Activated T-helper 1 cell treated with anti-CD3 and anti-CD28 coated beads, Interleukin-12 subunit alpha, Interleukin-12 subunit beta, Interleukin-2, Interleukin-4 antibody, amounts not matched to agents 30 ng/mL and 10 ng/mL and 1 ng/mL, durations not matched to agents 14 hours and 24 hours and 36 hours (primary cell): Measurements from ENCODE around the gene ERC2. TPM values are rescaled to one million over a fixed set of nuclear protein-coding genes. Genes with fewer than 3 reads are reported as not detected.
"Not testable (repeated sequence)": the region's sequence is repeated elsewhere in the genome, so short reads cannot be mapped to it uniquely, and the experiment has no call there.

Source experiments
- DNase-seq: peaks from one replicate; pipeline ENCODE4 v3.0.0; 2021; ENCODE audit warnings: low spot score
- H3K27ac Mint-ChIP-seq: one replicate; pipeline ENCODE4 v1.8.0; 2021; ENCODE audit warnings: mild to moderate bottlenecking, mixed read lengths
- H3K27me3 Mint-ChIP-seq: one replicate; pipeline ENCODE4 v1.8.0; 2022; ENCODE audit warnings: mild to moderate bottlenecking, moderate library complexity, mixed read lengths; ENCODE audit not compliant: insufficient read depth
- H3K36me3 Mint-ChIP-seq: one replicate; pipeline ENCODE4 v1.8.0; 2021; ENCODE audit warnings: low read depth, mixed read lengths
- H3K4me1 Mint-ChIP-seq: one replicate; pipeline ENCODE4 v1.8.0; 2021; ENCODE audit warnings: low read depth, mixed read lengths
- H3K4me3 Mint-ChIP-seq: one replicate; pipeline ENCODE4 v1.8.0; 2021; ENCODE audit warnings: mild to moderate bottlenecking, moderate library complexity, mixed read lengths
- H3K9me3 Mint-ChIP-seq: one replicate; pipeline ENCODE4 v1.8.0; 2021; ENCODE audit warnings: mixed read lengths
- intact Hi-C: fragments of 100-400 bp; cut with micrococcal nuclease; formaldehyde crosslinking; loops from one replicate; pipeline ENCODE4 v1.15.1; 2024
- total RNA-seq: library from RNA; stranded (reverse); gene quantifications from 2 replicates; pipeline ENCODE4 v1.2.3, GENCODE V29; 2022

The ERC2 gene
- total RNA-seq, 1 donor from 2014 or later = not detected

- Mint-ChIP-seq H3K27me3 (no peaks in the 10 kb centered on the region), H3K4me3 (no peak overlapping the region), H3K27ac (no peak overlapping the region)
Measured at GRCh38 chr3:56107157-56107556, 361.1 kb downstream of the ERC2 start.

GRCh38 chr3:56102032-56102431 lies 366.2 kb downstream of the ERC2 start:
- Mint-ChIP-seq H3K4me3 (no peak overlapping the region), H3K4me1 (no peaks in the 10 kb centered on the region), H3K9me3 (no peaks in the 10 kb centered on the region)

More at GRCh38 chr3:56107157-56107556, 361.1 kb downstream of the ERC2 start:
- Mint-ChIP-seq H3K36me3 (no peaks in the 10 kb centered on the region), H3K9me3 (no peaks in the 10 kb centered on the region), H3K4me1 (no peaks in the 10 kb centered on the region)
- no peak for DNase-seq
- intact Hi-C loops = no loop called here

GRCh38 chr3:56101576-56101975 lies 366.7 kb downstream of the ERC2 start:
- H3K36me3 Mint-ChIP-seq = no peaks in the 10 kb centered on the region
- DNase-seq = no peak
- H3K4me1 Mint-ChIP-seq = no peaks in the 10 kb centered on the region
- no peaks in the 10 kb centered on the region for H3K9me3 Mint-ChIP-seq
- no peaks in the 10 kb centered on the region for H3K27me3 Mint-ChIP-seq
- intact Hi-C loops = no loop called here
- H3K4me3 Mint-ChIP-seq = no peak overlapping the region
- H3K27ac Mint-ChIP-seq = no peak overlapping the region

More at GRCh38 chr3:56102032-56102431, 366.2 kb downstream of the ERC2 start:
- intact Hi-C loops = no loop called here
- no peak for DNase-seq
- Mint-ChIP-seq H3K27ac (no peak overlapping the region), H3K27me3 (no peaks in the 10 kb centered on the region), H3K36me3 (no peaks in the 10 kb centered on the region)

- Mint-ChIP-seq H3K27ac (no peak overlapping the region), H3K36me3 (no peaks in the 10 kb centered on the region), H3K9me3 (no peaks in the 10 kb centered on the region), H3K27me3 (peaks cover 1% of the 10 kb centered on the region), H3K4me1 (no peaks in the 10 kb centered on the region), H3K4me3 (no peak overlapping the region)
- DNase-seq = no peak
- intact Hi-C loops = no loop called here
Measured at GRCh38 chr3:56096999-56097398, 371.3 kb downstream of the ERC2 start.

- peaks cover 1% of the 10 kb centered on the region for H3K27me3 Mint-ChIP-seq
- H3K4me3 Mint-ChIP-seq = no peak overlapping the region
- no peaks in the 10 kb centered on the region for H3K36me3 Mint-ChIP-seq
- intact Hi-C loops = no loop called here
- H3K27ac Mint-ChIP-seq = no peak overlapping the region
- no peaks in the 10 kb centered on the region for H3K4me1 Mint-ChIP-seq
- no peak for DNase-seq
- H3K9me3 Mint-ChIP-seq = no peaks in the 10 kb centered on the region
Measured at GRCh38 chr3:56094170-56094569, 374.1 kb downstream of the ERC2 start.

GRCh38 chr3:56089739-56090138 lies 378.5 kb downstream of the ERC2 start:
- intact Hi-C loops = no loop called here
- no peaks in the 10 kb centered on the region for H3K36me3 Mint-ChIP-seq
- peaks cover 1% of the 10 kb centered on the region for H3K27me3 Mint-ChIP-seq
- H3K27ac Mint-ChIP-seq = no peak overlapping the region
- no peaks in the 10 kb centered on the region for H3K9me3 Mint-ChIP-seq
- DNase-seq = no peak
- no peak overlapping the region for H3K4me3 Mint-ChIP-seq
- H3K4me1 Mint-ChIP-seq = no peaks in the 10 kb centered on the region

GRCh38 chr3:56087451-56088053 lies 380.7 kb downstream of the ERC2 start:
- intact Hi-C loops = no loop called here
- no peak overlapping the region for H3K27ac Mint-ChIP-seq
- H3K4me3 Mint-ChIP-seq = no peak overlapping the region
- H3K27me3 Mint-ChIP-seq = no peaks in the 10 kb centered on the region
- DNase-seq = no peak
- no peaks in the 10 kb centered on the region for H3K36me3 Mint-ChIP-seq
- H3K4me1 Mint-ChIP-seq = no peaks in the 10 kb centered on the region
- no peaks in the 10 kb centered on the region for H3K9me3 Mint-ChIP-seq

- no peak overlapping the region for H3K4me3 Mint-ChIP-seq
- H3K36me3 Mint-ChIP-seq = no peaks in the 10 kb centered on the region
- intact Hi-C loops = no loop called here
- H3K27ac Mint-ChIP-seq = no peak overlapping the region
- no peaks in the 10 kb centered on the region for H3K4me1 Mint-ChIP-seq
- DNase-seq = no peak
- no peaks in the 10 kb centered on the region for H3K9me3 Mint-ChIP-seq
- no peaks in the 10 kb centered on the region for H3K27me3 Mint-ChIP-seq
Measured at GRCh38 chr3:56086355-56086754, 381.9 kb downstream of the ERC2 start.

GRCh38 chr3:56081246-56081645 lies 387.0 kb downstream of the ERC2 start:
- Mint-ChIP-seq H3K27ac (no peak overlapping the region), H3K4me1 (no peaks in the 10 kb centered on the region), H3K4me3 (no peak overlapping the region), H3K27me3 (no peaks in the 10 kb centered on the region), H3K9me3 (no peaks in the 10 kb centered on the region), H3K36me3 (no peaks in the 10 kb centered on the region)
- DNase-seq = no peak
- intact Hi-C loops = no loop called here

GRCh38 chr3:56076746-56077145 lies 391.5 kb downstream of the ERC2 start:
- no peaks in the 10 kb centered on the region for H3K36me3 Mint-ChIP-seq
- H3K4me1 Mint-ChIP-seq = no peaks in the 10 kb centered on the region
- no peaks in the 10 kb centered on the region for H3K9me3 Mint-ChIP-seq
- H3K4me3 Mint-ChIP-seq = no peak overlapping the region
- no peaks in the 10 kb centered on the region for H3K27me3 Mint-ChIP-seq
- intact Hi-C loops = no loop called here
- DNase-seq = no peak
- no peak overlapping the region for H3K27ac Mint-ChIP-seq

GRCh38 chr3:56075089-56075488 lies 393.2 kb downstream of the ERC2 start:
- no peak for DNase-seq
- H3K36me3 Mint-ChIP-seq = no peaks in the 10 kb centered on the region
- H3K4me3 Mint-ChIP-seq = no peak overlapping the region
- H3K9me3 Mint-ChIP-seq = no peaks in the 10 kb centered on the region
- no peaks in the 10 kb centered on the region for H3K27me3 Mint-ChIP-seq
- no peaks in the 10 kb centered on the region for H3K4me1 Mint-ChIP-seq
- H3K27ac Mint-ChIP-seq = no peak overlapping the region
- intact Hi-C loops = no loop called here

- H3K27me3 Mint-ChIP-seq = no peaks in the 10 kb centered on the region
- no peak overlapping the region for H3K4me3 Mint-ChIP-seq
- intact Hi-C loops = no loop called here
- H3K9me3 Mint-ChIP-seq = peaks cover 5% of the 10 kb centered on the region
- no peaks in the 10 kb centered on the region for H3K4me1 Mint-ChIP-seq
- H3K27ac Mint-ChIP-seq = no peak overlapping the region
- no peaks in the 10 kb centered on the region for H3K36me3 Mint-ChIP-seq
- no peak for DNase-seq
Measured at GRCh38 chr3:56069766-56070165, 398.5 kb downstream of the ERC2 start.

GRCh38 chr3:56066405-56066804 lies 401.9 kb downstream of the ERC2 start:
- H3K9me3 Mint-ChIP-seq, intact Hi-C loops, H3K27me3 Mint-ChIP-seq, H3K4me1 Mint-ChIP-seq, H3K27ac Mint-ChIP-seq, H3K36me3 Mint-ChIP-seq, DNase-seq, H3K4me3 Mint-ChIP-seq: not testable (repeated sequence)

GRCh38 chr3:56064684-56065083 lies 403.6 kb downstream of the ERC2 start:
- peaks cover 5% of the 10 kb centered on the region for H3K9me3 Mint-ChIP-seq

More at GRCh38 chr3:56064684-56065083, 403.6 kb downstream of the ERC2 start:
- Mint-ChIP-seq H3K4me1 (no peaks in the 10 kb centered on the region), H3K36me3 (no peaks in the 10 kb centered on the region), H3K4me3 (no peak overlapping the region), H3K27me3 (peaks cover 3% of the 10 kb centered on the region), H3K27ac (no peak overlapping the region)
- DNase-seq = no peak
- intact Hi-C loops = no loop called here
